ENCODE measurements around the gene PLA2G7.
A peak's percentile ranks its signal among the peaks of the same experiment; 100 is the strongest.

Gene PLA2G7

DNA sequence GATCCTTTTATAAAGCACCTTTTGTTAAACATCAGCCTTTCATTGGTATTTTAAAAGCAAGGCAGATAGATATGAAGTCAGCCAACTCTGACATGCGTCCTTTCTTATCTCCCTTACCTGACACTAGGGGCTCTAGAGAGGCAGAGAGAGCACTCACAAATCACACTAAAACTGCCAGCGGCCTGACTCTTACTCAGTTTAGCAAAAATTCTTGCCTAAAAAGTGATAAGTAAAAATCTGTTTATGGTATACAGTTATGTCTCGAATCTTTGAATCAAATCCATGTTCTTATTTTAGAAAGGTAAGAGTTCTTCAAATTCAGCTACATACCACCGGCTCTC is 57.9 kb downstream of the PLA2G7 start:
- H3K4me3 ChIP-seq (ENCODE audit: control insufficient read depth, low read depth, low read length): no peak overlapping the region
- TF ChIP-seq, protein P1, sequence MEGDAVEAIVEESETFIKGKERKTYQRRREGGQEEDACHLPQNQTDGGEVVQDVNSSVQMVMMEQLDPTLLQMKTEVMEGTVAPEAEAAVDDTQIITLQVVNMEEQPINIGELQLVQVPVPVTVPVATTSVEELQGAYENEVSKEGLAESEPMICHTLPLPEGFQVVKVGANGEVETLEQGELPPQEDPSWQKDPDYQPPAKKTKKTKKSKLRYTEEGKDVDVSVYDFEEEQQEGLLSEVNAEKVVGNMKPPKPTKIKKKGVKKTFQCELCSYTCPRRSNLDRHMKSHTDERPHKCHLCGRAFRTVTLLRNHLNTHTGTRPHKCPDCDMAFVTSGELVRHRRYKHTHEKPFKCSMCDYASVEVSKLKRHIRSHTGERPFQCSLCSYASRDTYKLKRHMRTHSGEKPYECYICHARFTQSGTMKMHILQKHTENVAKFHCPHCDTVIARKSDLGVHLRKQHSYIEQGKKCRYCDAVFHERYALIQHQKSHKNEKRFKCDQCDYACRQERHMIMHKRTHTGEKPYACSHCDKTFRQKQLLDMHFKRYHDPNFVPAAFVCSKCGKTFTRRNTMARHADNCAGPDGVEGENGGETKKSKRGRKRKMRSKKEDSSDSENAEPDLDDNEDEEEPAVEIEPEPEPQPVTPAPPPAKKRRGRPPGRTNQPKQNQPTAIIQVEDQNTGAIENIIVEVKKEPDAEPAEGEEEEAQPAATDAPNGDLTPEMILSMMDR (conservative IDR thresholded peaks at IDR 0.05; ENCODE audit: control insufficient read depth, insufficient read depth, low read depth, low read length): peak; percentile 35
- no peak for DNase-seq (ENCODE audit: low read depth)

DNA sequence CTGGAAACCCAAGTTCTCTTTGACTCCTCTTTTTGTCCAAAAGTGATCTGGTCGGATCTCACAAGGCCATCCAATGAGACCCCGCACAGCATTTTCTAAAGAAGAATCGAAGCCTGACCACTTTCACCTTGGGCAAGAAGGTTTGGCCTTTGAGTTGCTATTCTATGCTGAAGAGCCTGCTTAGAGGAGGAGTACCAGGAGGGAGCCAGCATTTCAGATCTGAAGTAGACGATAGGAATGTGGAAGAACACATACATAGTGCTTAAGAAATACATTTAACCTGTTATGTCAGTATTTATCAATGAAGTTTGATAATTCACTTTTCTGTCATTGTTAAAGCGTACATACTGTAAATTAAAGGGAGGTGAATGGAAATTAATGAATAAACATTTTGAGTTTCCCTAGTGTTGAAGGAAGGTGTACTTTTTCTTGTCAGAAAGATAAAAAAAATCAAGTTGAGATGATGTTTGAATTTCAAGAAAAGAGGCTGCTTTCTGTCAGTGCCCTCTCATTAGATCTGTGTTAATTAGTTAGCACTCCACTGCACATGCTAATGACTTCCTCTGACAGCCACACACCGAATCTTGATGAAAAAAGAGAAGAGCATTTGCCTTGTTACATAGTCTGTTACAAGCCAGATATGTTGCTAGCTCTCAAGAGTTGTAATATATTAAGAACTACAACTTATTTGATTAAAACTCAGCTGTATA is 58.4 kb downstream of the PLA2G7 start:
- no peak overlapping the region for H3K4me3 ChIP-seq (ENCODE audit: control insufficient read depth, low read depth, low read length)
- DNase-seq (ENCODE audit: low read depth): no peak
- TF ChIP-seq, protein P1 (conservative IDR thresholded peaks at IDR 0.05; ENCODE audit: control insufficient read depth, insufficient read depth, low read depth, low read length): no peak

DNA sequence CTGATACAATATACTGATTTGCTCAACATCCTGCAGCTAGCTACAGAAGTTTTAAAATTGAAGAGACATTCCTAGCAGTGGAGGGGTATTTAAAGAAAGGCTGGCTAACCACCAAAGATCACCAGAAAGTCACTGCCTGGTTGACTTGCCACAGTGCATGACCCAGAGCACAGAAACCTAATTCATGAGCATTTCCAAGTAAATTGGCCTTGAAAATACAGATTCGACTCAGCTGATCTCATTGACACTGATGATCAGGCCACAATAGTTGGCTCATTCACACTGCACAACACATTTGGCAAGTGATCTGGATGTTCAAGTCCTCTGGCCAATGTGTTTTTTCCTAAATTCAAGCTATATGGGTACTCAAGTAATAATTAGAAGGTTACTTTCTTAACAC is 60.8 kb downstream of the PLA2G7 start:
- no peak overlapping the region for H3K4me3 ChIP-seq (ENCODE audit: control insufficient read depth, low read depth, low read length)
- no peak for DNase-seq (ENCODE audit: low read depth)
- TF ChIP-seq, protein P1 (conservative IDR thresholded peaks at IDR 0.05; ENCODE audit: control insufficient read depth, insufficient read depth, low read depth, low read length): no peak

DNA sequence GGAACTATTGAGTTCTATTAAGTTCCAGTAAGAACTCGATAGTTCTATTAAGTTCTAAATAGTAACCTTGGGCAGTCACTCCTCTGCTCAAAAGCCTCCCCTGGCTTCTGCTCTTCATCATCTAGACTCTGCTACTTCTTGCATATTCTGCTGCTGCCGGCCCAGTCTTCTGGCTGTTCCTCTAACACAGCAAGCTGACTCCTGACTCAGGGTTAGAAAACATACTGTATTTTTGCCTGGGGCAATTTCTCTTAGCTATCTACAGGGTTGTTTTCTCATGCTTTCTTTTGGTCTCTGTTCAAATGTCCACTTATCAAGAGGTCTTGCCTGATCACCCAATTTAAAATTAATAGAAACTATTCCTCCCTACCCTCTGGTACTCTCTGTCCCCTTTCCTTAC is 67.8 kb downstream of the PLA2G7 start:
- DNase-seq (ENCODE audit: low read depth): no peak
- no peak overlapping the region for H3K4me3 ChIP-seq (ENCODE audit: control insufficient read depth, low read depth, low read length)
- TF ChIP-seq, protein P1 (conservative IDR thresholded peaks at IDR 0.05; ENCODE audit: control insufficient read depth, insufficient read depth, low read depth, low read length): no peak

DNA sequence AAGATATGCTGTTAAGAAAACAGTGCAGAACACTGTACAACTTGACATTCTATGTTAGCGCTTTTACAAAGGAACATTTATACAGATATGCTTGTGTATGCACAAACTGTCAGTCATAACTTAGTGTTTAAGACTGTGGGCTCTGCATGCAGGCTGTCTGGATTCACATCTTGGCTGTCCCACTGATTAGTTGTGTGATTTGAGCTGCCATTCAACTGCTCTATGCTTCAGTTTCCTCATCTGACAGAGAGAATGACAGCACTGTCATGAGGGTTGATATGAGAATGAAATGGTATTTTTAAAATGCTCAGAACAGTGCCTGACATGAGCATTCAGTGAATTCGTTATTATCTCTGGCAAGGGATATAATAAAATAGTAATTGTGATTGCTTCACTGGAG is 73.7 kb downstream of the PLA2G7 start:
- no peak overlapping the region for H3K4me3 ChIP-seq (ENCODE audit: control insufficient read depth, low read depth, low read length)
- TF ChIP-seq, protein P1 (conservative IDR thresholded peaks at IDR 0.05; ENCODE audit: control insufficient read depth, insufficient read depth, low read depth, low read length): no peak
- DNase-seq (ENCODE audit: low read depth): no peak

DNA sequence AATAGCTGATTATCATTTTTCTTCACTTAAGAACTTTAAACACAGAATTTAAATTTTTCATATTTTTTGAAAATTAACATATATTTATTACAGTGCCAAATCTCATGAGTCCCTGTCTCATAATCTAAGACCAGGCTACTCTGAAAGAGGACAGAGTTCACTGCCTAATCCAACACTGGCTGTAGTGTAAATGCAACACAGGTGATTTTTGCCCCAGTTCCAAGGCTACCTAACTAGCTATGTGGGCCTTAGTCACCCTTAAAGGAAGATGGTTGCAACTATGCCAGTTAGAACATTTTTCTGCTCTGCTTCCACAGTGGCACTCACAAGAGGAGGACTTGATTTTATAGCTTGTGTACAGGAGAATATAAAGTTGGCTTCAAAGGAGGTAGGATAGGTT is 77.5 kb downstream of the PLA2G7 start:
- DNase-seq (ENCODE audit: low read depth): no peak
- no peak overlapping the region for H3K4me3 ChIP-seq (ENCODE audit: control insufficient read depth, low read depth, low read length)
- TF ChIP-seq, protein P1 (conservative IDR thresholded peaks at IDR 0.05; ENCODE audit: control insufficient read depth, insufficient read depth, low read depth, low read length): no peak

DNA sequence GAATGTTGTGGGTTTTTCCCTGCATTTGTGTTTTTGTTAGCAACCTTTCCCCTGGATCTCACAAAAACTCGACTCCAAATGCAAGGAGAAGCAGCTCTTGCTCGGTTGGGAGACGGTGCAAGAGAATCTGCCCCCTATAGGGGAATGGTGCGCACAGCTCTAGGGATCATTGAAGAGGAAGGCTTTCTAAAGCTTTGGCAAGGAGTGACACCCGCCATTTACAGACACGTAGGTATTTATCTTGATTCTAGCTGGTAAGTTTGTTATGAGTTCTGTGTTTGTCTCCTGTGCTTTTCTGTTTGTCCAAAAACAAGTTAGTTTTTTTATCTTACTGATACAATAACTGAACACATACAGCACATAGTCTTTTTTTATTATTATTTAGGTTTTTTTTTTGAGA is 79.4 kb downstream of the PLA2G7 start:
- TF ChIP-seq, protein P1 (conservative IDR thresholded peaks at IDR 0.05; ENCODE audit: control insufficient read depth, insufficient read depth, low read depth, low read length): peak; percentile 42
- H3K4me3 ChIP-seq (ENCODE audit: control insufficient read depth, low read depth, low read length): no peak overlapping the region
- DNase-seq (ENCODE audit: low read depth): no peak
